Measurements from ENCODE around the gene TSPAN16. TPM values are rescaled to one million over a fixed set of nuclear protein-coding genes. Genes with fewer than 3 reads are reported as not detected.

Gene TSPAN16
- total and polyA plus RNA-seq, 2 of the 13 experiments (the other 11 are each of a cell fraction or from before 2014, with no cell fraction given), result not detected

DNA sequence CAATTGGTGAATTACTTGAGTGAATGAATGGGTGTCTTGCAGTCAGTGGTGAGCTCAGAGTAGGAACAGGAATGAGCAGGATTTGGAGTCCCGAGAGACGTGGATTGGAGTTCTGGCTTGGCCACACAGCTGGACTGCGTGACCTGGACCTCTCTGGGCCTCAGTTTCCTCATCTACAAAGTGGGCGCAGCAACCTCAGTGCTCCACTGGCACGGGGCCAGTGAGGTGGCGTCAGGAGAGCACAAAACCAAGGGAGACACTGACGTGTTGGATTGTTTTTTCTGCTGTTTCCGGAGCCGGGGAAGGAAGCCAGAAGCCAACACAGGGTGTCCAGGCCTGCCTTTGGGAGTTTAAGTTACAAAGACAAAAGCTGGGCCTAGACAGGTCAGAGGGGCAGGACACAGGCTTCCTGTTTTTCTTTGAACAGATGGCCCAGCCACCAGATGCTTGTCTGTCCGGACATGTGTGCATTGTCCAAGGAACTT is 27.1 kb upstream of the TSPAN16 start (continued):
- TF ChIP-seq, protein P1, sequence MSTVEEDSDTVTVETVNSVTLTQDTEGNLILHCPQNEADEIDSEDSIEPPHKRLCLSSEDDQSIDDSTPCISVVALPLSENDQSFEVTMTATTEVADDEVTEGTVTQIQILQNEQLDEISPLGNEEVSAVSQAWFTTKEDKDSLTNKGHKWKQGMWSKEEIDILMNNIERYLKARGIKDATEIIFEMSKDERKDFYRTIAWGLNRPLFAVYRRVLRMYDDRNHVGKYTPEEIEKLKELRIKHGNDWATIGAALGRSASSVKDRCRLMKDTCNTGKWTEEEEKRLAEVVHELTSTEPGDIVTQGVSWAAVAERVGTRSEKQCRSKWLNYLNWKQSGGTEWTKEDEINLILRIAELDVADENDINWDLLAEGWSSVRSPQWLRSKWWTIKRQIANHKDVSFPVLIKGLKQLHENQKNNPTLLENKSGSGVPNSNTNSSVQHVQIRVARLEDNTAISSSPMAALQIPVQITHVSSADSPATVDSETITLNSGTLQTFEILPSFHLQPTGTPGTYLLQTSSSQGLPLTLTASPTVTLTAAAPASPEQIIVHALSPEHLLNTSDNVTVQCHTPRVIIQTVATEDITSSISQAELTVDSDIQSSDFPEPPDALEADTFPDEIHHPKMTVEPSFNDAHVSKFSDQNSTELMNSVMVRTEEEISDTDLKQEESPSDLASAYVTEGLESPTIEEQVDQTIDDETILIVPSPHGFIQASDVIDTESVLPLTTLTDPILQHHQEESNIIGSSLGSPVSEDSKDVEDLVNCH (CRISPR knock-in tag; IDR thresholded peaks at IDR 0.05), result no peak
- TF ChIP-seq, protein P2, sequence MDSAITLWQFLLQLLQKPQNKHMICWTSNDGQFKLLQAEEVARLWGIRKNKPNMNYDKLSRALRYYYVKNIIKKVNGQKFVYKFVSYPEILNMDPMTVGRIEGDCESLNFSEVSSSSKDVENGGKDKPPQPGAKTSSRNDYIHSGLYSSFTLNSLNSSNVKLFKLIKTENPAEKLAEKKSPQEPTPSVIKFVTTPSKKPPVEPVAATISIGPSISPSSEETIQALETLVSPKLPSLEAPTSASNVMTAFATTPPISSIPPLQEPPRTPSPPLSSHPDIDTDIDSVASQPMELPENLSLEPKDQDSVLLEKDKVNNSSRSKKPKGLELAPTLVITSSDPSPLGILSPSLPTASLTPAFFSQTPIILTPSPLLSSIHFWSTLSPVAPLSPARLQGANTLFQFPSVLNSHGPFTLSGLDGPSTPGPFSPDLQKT (CRISPR knock-in tag; IDR thresholded peaks at IDR 0.05; ENCODE audit: borderline replicate concordance), result no peak
- TF ChIP-seq KDM2A (CRISPR knock-in tag; IDR thresholded peaks at IDR 0.05; ENCODE audit: borderline replicate concordance, low read depth) (0 out of 2 replicates have a peak, but pooled peaks have one; percentile 26), ZNF263 (CRISPR knock-in tag; IDR thresholded peaks at IDR 0.05) (0 out of 2 replicates have a peak, but pooled peaks have one; percentile 19), PTBP1 (IDR thresholded peaks at IDR 0.05; ENCODE audit: low read depth, low read length, poor library complexity, severe bottlenecking) (no peak), IRF2 (CRISPR knock-in tag; IDR thresholded peaks at IDR 0.05) (0 out of 2 replicates have a peak, but pooled peaks have one; percentile 15), AGO1 (IDR thresholded peaks at IDR 0.05; ENCODE audit: low read depth, low read length, poor library complexity, severe bottlenecking) (no peak), U2AF1 (optimal IDR thresholded peaks at IDR 0.05; ENCODE audit: low read depth, low read length) (no peak), PHF21A (CRISPR knock-in tag; IDR thresholded peaks at IDR 0.05) (no peak), NFIB (CRISPR knock-in tag; IDR thresholded peaks at IDR 0.05; ENCODE audit: borderline replicate concordance) (no peak), ZNF235 (CRISPR knock-in tag; IDR thresholded peaks at IDR 0.05; ENCODE audit: borderline replicate concordance) (no peak)
- TF ChIP-seq, protein P3, sequence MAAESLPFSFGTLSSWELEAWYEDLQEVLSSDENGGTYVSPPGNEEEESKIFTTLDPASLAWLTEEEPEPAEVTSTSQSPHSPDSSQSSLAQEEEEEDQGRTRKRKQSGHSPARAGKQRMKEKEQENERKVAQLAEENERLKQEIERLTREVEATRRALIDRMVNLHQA (CRISPR knock-in tag; IDR thresholded peaks at IDR 0.05), result no peak
- TF ChIP-seq, protein P4, sequence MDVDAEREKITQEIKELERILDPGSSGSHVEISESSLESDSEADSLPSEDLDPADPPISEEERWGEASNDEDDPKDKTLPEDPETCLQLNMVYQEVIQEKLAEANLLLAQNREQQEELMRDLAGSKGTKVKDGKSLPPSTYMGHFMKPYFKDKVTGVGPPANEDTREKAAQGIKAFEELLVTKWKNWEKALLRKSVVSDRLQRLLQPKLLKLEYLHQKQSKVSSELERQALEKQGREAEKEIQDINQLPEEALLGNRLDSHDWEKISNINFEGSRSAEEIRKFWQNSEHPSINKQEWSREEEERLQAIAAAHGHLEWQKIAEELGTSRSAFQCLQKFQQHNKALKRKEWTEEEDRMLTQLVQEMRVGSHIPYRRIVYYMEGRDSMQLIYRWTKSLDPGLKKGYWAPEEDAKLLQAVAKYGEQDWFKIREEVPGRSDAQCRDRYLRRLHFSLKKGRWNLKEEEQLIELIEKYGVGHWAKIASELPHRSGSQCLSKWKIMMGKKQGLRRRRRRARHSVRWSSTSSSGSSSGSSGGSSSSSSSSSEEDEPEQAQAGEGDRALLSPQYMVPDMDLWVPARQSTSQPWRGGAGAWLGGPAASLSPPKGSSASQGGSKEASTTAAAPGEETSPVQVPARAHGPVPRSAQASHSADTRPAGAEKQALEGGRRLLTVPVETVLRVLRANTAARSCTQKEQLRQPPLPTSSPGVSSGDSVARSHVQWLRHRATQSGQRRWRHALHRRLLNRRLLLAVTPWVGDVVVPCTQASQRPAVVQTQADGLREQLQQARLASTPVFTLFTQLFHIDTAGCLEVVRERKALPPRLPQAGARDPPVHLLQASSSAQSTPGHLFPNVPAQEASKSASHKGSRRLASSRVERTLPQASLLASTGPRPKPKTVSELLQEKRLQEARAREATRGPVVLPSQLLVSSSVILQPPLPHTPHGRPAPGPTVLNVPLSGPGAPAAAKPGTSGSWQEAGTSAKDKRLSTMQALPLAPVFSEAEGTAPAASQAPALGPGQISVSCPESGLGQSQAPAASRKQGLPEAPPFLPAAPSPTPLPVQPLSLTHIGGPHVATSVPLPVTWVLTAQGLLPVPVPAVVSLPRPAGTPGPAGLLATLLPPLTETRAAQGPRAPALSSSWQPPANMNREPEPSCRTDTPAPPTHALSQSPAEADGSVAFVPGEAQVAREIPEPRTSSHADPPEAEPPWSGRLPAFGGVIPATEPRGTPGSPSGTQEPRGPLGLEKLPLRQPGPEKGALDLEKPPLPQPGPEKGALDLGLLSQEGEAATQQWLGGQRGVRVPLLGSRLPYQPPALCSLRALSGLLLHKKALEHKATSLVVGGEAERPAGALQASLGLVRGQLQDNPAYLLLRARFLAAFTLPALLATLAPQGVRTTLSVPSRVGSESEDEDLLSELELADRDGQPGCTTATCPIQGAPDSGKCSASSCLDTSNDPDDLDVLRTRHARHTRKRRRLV (CRISPR knock-in tag; IDR thresholded peaks at IDR 0.05), result no peak
- TF ChIP-seq, protein P5, sequence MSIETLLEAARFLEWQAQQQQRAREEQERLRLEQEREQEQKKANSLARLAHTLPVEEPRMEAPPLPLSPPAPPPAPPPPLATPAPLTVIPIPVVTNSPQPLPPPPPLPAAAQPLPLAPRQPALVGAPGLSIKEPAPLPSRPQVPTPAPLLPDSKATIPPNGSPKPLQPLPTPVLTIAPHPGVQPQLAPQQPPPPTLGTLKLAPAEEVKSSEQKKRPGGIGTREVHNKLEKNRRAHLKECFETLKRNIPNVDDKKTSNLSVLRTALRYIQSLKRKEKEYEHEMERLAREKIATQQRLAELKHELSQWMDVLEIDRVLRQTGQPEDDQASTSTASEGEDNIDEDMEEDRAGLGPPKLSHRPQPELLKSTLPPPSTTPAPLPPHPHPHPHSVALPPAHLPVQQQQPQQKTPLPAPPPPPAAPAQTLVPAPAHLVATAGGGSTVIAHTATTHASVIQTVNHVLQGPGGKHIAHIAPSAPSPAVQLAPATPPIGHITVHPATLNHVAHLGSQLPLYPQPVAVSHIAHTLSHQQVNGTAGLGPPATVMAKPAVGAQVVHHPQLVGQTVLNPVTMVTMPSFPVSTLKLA (IDR thresholded peaks at IDR 0.05), result no peak
- TF ChIP-seq, protein P6, sequence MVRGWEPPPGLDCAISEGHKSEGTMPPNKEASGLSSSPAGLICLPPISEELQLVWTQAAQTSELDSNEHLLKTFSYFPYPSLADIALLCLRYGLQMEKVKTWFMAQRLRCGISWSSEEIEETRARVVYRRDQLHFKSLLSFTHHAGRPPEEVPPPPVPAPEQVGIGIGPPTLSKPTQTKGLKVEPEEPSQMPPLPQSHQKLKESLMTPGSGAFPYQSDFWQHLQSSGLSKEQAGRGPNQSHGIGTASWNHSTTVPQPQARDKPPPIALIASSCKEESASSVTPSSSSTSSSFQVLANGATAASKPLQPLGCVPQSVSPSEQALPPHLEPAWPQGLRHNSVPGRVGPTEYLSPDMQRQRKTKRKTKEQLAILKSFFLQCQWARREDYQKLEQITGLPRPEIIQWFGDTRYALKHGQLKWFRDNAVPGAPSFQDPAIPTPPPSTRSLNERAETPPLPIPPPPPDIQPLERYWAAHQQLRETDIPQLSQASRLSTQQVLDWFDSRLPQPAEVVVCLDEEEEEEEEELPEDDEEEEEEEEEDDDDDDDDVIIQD (CRISPR knock-in tag; IDR thresholded peaks at IDR 0.05; ENCODE audit: low read depth), result no peak
